Measurements from ENCODE around the gene ARHGDIB.

The ARHGDIB gene

DNA sequence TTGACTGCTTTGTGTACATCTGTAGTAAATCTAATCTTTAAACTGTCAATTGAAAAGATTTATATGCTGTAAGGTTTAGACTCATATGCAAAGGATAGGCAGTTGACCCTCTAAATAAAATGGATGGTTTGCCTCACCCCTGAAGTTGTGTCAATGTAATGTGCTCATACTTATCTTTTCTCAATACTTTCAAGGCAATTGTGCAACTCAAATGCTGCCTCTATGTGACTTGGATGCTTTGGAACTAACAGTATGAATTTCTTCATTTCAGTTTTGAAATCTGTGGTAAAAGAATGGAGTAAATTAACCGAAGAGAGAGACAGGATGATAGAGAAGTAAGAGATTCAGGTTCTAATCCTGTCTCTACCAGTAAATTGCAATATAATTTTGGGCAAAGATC, 21.2 kb upstream of the ARHGDIB start:
- no peak for DNase-seq

DNA sequence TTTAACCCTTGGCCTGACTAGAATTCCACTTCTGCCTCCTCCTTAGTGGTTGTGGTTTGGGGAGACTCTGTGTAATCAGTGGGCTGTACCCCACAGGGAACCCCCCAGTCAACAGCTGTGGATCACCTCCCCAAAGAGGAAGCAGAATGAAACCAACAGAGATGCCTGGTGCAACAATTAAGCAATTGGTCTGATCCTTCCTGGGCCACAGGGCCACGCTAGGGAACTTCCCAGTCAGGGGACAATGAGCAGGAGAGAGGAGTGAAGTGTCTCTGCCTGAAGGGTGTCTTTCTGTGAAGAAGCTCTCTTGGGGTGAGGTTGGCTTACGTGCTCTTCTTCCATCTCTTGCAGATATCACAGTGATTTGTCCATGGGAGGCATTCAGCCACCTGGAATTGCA, 19.6 kb upstream of the ARHGDIB start:
- DNase-seq, result no peak

DNA sequence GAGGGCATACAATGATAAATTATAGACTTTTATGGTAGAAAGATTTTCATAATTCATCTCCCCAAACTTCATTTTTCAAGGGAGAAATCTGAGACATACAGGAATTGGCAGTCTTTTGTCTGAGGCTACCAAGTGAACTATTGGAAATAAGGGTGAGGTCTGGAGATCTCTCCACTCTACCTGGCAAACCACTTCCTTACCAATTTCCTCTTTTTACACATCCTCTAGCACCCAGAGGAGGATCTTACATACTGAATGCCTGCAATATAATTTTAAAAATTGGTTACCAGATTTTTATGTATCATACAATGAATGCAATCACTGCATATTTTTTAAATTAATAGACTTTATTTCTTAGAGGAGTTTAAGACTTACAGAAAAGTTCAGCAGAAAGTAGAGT, 18.1 kb upstream of the ARHGDIB start:
- no peak for DNase-seq

DNA sequence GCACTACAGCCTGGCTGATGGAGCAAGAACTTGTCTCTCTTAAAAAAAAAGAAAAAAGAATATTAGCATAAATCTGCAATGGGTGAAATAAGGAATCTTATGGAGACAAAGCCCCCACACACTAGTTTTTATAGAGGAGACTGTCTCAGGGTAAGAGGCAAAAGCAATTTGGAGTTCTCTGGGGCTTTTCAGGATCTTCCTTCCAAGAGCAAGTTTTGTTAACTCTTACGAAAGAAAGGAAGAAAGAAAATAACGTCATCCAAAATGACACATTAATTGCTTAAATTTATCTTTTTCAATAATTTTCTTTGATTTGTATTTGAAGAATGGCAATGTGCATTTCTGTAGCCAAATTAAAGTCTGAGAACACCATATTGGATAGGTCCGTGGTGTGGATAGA, 15.3 kb upstream of the ARHGDIB start:
- DNase-seq, result no peak

DNA sequence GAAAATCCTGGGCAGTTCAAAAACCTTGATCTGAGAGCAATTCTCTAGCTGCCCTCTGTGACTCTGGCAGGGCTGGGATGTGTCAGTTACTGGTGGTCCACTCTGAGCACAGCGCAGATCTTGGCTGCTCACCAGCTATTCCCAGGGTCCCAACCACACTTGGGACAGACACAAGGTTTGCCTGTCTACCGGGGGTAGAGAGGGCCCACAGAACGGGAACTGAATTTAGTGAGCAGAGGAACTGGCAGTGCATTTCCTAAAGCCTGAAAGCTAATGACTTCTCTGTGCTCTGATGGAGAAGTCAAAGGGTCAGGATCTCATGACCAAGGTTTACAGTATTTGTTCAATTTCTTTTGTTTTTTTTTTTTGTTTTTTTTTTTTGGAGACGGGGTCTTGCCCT, 14.1 kb upstream of the ARHGDIB start:
- no peak for DNase-seq

DNA sequence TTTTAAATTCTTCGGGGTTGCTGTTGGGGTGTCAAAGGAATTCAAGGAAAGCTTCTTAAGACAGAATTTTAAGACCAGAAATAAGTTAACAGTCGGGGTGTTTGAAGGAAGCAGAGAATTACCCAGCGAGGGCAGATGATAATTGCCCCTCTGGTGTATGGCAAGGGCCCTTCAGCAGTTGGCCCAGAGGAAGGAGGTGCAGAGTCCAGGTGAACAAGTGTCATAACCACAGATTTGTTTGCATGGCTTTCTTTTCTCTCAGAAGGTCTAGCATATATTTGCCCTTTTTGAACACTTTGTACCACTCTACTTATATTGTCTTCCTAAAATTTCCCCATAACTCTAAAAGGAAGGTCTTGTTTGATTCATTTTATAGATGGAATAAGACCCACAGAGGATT, 13.2 kb upstream of the ARHGDIB start:
- DNase-seq, result no peak

DNA sequence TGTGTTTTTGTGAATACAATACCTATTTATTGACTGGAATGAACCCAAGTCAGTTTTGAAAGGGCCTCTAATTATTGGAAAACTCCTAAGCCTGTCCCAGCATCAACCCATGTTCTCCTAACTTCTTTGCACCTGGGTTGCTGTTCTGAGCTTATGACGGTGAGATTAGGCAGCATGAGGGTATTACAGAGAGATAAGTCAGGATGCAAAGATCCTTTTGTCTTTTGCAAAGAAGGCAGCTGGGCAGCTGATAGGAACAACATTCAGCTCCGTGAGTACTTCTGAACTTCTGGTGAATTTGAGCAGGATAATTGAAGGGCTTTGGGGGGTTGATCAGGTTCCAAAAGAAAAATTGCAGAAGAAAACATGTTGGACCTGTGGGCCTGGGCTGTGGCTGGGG, 11.4 kb upstream of the ARHGDIB start, which contains the start of gene PDE6H:
PDE6H (plus strand) TSS at position 227 of the 400 bp plus-strand sequence. CDS start 4,971 bp downstream, outside the sequence.
- no peak for DNase-seq

DNA sequence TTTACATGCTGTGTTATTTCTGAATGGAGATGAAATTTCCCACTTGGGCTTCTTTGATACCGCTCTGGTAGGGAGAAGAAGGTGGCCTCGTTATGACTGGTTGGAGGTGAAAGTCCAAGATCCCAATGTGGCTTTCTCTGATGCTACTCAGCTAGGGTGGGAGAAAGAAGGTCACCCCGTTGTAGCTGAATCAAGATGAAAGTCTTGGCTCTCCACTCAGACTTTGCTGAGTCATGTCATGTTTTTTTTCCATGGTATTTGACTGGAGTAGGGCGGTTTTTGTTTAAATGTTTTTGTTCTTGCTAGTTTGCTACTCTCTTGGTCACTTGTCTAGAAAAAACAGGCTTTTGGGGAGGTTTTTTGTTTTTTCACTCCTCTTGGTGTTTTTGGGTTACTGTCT, 9.1 kb upstream of the ARHGDIB start:
- DNase-seq, result no peak

DNA sequence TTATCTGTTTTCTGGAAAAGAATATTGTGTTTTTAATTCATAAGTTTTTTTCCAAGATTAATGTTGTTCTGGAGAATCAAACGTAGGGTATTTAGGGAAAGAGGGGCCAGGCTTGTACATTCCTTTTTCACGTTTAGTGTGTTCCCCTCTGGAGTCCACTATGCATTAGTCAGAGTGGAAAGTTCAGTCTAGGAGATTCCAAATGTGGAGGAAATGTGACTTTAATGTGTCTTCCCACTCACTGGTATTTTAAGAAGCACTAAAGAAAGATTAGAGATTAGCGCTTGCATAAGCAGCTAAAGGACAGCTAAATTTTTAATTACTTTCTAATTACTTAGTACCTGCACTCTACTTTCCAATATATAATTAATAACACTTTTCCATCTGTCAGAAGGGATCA, 7.1 kb upstream of the ARHGDIB start:
- no peak for DNase-seq

DNA sequence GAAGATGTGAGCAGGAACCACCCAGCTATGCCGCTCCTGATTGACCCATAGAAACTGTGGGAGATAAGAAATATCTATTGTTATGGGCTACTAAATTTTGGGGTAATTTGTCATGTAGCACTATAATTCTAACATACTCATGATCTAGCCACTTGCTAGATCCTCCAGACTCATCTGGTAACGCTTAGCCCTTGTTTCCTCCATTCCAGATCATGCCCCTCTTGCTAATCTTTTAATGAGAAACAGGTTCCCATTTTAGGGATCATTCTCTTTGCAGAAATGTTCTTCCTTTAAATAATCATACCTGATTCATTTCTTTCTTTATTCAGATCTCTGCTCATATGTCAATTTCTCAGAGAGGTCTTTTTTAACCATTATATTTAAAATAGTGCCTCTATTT, 3.8 kb upstream of the ARHGDIB start:
- DNase-seq, result no peak

DNA sequence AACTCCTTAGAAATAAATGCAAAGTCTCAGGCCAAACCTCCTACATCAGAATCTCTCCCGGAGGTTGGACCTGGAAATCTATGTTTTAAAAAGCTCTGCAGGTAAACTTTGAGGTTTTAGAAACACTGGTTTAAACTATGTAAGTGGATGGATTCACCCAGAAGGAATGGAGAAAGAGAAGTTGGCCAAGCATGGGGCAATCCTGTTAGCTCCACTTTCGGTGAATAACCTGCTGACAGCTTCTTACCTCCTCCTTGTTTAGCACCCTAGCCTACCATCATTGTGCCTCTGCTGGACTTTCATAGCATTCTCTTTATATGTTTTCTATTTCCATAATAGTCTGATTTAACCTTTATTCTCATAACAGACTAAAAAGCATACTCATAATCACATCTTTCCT, 3.0 kb upstream of the ARHGDIB start:
- no peak for DNase-seq

DNA sequence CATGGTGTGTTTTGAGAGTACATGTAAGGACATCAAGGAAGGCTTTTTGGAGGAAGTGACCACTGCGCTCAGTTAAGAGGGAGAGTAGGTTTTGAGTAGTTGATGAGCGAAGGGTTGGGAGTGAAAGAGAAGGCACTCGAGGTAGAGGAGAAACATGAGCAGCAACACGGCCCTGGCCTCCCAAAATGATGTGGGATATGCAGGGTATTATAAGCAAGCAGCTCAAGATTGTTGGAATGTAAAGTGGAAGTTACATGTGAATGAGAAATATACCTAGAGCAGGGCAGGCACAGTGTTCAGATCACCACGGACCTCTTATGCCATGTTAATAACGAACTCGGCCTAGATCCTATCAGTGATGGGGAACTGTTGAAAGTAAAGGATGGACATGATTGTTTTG, 2.1 kb upstream of the ARHGDIB start:
- DNase-seq, result no peak

DNA sequence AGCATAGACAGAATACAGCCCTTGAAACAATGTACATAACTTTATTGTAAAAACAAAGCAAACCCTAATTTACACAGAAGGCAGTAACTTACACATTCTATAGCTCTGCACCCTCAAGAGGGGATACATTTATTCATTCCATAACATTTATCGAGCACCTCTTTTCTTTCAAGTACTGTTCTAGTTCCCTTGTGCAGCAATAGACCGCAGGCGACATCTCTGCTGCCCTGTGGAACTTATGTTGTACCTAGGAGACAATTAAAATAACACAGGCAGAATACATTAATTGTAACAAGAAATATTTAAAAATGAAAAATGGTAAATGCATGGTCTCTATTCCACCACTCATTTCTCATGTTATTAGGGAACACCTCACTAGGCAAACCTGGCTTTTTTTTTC, 1.4 kb upstream of the ARHGDIB start:
- no peak for DNase-seq

DNA sequence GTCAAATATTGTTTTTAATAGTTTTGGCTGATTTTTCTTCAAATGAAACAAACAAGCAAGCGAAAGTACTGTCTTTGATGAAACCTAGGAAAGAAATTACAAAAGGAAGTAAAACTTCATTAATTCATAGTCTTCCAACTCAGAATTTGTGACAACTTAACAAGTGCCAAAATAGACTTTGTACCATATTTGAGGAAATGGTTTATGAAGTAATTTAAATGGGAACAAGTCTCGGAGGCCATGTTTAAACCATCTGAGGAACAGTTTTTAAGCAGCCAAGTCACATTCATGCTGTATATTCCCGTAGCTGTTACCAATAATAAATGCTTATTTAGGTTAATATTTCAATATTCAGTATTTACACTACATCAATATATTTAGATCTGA, 745 bp upstream of the ARHGDIB start:
- DNase-seq, result no peak

DNA sequence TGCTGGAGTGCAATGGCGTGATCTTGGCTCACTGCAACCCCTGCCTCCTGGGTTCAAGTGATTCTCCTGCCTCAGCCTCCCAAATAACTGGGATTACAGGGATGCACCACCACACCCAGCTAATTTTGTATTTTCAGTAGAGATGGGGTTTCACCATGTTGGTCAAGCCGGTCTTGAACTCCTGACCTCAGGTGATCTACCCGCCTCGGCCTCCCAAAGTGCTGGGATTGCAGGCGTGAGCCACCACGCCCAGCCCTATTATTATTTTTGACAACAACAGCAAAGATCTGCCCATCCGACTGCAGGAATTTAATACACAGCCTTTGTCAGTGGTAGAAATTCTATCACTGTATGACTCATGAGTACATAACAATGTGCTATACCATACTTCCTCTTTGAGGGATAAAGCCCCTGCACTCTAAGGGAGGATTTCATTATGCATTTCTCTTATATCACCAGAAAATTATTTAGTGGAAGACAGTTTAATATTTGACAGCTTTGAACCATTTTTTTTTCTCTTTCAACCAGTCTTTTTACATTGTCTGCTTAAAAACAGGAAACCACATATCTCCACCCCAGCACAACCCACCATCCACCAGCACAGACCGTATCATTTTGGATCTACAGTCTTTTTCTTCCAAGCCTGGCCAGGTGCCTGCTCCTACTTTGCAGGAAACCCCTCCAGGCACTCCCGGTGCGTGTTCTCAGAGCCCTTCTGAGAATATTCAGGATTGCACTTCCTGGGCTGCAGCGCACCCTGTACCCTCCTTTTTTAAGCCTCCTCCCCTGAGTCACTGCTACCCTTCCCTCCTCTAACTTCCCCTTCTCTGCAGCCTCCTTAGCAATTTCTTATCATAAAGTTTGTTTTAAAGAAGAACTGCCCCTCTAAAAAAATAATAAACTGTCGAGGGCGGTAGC, 594 bp downstream of the ARHGDIB start:
- DNase-seq, result no peak

DNA sequence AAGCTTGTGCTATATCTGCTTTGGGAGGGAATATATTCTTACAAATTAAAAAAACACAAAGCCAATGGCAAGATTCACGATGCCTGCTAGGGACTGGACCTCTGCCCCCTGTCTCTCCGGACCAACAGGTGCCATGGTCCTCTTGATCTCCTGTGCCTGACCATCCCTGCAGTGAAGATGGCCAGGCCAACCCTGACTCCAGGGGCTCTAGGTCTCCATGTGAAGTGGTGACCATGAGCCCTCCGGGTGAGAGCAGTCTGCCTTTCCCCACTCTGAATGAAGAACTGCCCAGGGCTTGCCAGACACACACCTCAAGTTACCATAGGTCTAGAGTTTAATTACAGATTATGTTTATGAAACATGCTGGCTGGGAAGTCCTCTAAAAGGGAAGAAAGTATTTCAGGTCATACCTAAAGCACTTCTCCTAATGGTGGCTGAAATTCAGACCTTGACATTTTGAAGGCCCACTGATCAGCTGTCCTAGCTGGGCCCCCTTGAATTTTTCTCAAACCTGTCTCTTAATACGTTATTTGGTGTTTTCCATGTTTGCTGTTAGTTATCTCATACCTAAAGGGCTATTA, 1.4 kb downstream of the ARHGDIB start:
- DNase-seq, result no peak

DNA sequence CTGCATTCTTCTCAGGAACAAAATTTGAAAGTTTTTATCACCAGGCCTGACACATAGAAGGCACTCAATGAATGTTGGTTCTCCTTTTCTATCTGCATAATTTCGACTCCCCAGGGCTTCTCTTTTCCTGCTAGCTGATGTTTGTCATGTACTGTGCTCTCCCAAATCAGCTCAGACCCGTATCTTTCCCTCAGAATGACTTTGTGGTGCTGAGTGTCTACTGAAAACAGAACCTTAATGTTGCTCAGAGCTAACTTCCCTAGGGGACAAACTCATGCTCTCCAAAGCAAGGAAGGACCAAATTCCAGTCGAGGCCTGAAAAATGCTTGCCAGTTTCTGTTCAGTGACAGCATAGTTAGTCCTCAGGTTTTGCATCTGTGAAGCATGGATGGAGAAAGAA, 1.9 kb downstream of the ARHGDIB start:
- DNase-seq, result no peak

DNA sequence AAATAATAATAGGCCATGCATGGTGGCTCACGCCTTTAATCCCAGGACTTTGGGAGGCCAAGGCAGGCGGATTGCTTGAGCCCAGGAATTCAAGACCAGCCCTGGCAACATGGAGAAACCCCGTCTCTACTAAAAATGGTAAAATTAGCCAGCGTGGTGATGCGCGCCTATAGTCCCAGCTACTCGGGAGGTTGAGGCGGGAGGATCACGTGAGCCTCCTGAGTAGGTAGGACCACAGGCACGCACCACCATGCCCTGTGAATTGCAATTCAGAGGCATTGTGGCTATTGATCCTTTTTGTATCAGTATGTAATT, 2.3 kb downstream of the ARHGDIB start:
- DNase-seq, result no peak

DNA sequence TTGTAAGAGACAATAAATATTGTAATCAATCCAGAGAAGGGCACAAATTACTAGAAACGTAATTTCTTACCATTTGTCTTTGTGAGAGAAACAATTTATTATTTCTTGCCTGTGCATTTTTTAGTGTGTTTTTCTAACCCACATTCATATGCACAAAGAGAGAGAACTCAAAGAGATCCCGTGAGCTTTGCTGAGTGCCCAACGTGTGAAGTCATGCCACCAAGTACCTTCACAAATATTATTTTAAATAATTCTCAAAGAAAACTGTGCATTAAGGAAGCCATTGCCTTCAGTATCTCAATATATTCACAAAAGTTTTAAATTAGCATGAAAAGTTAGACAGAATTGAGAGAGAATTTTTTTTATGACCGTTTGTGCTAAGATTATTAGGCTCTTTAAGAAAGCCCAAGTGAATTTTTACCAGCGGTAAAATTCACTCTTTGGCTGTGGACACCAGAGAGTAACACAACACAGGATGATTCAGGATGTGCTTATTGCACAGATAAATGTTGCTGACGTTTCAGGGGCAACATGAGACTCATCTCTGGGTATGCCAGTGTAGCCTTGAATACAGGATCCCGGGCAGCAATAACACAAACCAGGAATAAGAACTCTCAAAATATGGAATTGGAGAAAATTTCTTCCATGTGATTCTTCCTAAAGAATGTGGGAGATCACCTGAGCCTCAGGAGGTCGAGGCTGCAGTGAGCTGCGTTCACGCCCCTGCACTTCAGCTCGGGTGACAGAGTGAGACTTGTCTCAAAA, 2.9 kb downstream of the ARHGDIB start:
- no peak for DNase-seq

DNA sequence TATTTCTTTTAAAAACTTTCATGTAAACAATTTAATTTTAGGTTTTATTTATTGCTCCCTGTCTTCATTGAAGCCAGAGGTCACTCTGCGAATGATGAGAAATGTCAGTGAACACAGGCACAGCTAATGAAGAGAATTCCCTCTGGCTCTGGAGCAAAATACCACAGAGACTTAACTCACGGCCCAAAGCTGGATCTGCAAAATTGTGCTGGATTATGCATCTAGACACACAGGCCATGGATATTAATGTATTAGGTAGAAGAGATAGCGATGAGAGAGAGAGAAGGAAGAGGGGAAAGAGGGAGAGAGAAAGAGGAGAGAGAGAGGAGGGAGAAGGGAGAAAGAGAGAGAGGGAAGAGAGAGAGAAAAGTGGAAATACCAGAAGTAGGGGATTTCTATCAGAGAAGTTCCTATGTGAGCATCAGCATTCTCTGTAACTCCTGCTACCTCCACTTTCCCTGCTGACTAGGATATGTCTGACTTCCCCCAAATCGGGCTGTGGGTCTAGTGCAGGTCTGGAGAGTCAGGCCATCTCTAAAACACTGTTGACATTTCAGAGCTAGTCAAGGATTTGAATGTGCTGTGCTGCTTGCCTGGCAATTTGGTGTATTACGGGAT, 3.7 kb downstream of the ARHGDIB start:
- DNase-seq, result no peak

DNA sequence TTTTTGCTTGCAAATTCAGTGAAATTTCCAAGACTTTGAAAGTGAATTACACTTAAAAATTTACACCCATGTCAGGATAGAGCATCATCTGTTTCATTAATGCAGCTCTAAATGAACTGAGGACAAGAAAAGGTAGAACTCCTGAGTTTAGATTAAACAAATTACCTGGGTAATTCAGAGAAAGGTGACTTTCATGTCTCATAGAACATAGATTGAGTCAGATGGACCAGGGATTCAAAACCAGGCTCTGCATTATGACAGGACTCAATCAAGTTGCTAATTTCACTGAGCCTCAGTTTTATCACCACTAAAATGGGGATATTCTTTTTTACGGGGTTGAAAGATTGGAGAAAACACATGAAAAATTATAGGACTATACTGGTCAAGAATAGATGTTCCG, 4.5 kb downstream of the ARHGDIB start:
- DNase-seq, result no peak

DNA sequence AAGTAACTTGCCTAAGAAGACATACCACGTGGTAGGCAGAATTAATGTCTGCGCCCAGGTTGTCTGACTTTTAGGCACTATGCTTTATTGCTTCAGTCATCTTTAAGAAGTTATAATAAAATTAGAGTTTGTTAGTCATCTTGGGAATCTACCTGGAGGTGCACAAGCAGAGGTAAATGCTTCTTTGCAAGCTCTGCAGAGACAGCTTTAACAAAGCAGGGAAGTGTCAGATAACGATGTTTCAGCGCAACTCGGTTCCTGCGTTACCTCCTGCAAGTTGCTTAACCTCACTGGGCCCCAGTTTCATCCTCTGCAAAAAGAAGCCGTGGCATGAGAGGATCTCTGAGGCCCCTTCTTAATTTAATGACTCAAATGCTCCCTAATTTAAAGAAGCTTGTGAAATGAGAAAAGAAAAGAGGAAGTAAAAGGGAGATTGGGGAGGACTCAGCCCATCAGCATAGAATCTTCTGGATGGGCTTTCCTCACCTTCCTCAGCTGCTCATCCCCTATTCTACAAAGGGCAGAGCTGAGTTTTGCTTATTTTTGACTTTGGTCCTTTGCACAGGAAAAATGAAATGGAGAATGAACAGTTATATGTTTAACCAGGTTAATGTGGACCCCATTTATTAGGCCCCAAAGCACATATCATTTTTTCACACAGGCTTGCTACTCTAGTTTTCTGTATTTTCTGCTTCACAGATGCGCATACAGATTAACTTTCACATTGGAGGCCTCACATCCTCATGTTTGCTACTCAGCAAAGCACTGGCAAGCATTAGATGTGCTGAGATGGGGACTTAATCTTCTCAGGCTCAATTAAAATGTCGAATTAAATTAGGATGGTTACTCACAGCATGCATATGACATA, 5.1 kb downstream of the ARHGDIB start:
- DNase-seq, result no peak

DNA sequence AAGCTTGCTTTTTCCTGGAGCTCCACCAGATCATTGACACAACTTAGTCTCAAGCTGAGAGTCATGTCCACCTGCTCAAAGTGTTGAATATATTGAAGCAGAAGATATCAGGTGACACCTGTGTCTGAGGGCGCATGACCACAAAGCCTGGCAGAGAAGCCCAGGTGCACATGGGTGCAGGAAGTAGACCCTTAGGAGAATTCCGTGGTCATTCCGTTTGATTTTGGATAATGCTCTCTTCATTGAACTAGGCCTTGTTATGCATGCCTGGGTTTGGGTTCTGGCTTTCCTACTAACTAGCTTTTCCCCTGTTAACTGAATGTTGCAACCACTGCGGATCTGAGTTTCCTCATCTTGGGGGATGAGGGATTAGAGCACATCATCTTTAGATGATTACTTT, 7.1 kb downstream of the ARHGDIB start:
- no peak for DNase-seq

All from NCI-H1092 treated with DMSO at 0.1 percent for 48 hours (cell line).